Cortex of kidney (tissue), 1 donor: ENCODE measurements around the gene KCTD20.

Experiments
- DNase-seq: peaks from one replicate; lab custom pipeline; 2025; lab: John Stamatoyannopoulos, UW

Gene KCTD20

GRCh38 chr6:36536873-36537547 is 94.2 kb downstream of the KCTD20 start:
- DNase-seq: no peak

GRCh38 chr6:36539814-36540568 is 97.2 kb downstream of the KCTD20 start:
- DNase-seq: no peak
